GM19463 (cell line): ENCODE results near the gene GRAMD1B.

ENCODE experiments used
- ATAC-seq: cut with Tn5 transposase; IDR thresholded peaks from one replicate; pipeline ENCODE4 v1.9.1; 2021; ENCODE audit warnings: mild to moderate bottlenecking, moderate library complexity; ENCODE audit not compliant: unreplicated experiment

Gene GRAMD1B

GRCh38 chr11:123584737-123585136 is 154.7 kb downstream of the GRAMD1B start:
- ATAC-seq, result no peak

GRCh38 chr11:123585206-123585605 is 155.1 kb downstream of the GRAMD1B start:
- no peak for ATAC-seq

GRCh38 chr11:123585706-123586105 is 155.6 kb downstream of the GRAMD1B start:
- no peak for ATAC-seq

DNA sequence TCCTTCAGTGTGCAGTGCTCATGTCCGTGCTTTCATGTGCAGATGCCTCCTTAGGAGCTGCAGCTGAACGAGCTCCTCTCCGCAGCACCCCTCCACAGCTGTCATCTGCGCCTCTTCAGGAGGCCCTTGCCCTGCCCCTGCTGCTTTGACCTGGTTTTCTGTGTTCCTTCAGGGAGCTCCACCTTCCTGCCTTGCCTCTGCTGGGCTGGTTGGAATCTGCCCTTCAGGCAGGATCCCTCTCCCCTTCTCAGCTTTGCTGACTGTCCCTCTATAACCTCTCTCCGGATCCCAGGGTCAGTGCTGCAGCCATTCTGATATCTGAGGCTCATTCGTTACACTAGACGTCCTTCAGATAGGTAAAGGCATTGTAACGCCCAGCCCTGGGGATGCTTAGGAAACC is 156.5 kb downstream of the GRAMD1B start:
- no peak for ATAC-seq

DNA sequence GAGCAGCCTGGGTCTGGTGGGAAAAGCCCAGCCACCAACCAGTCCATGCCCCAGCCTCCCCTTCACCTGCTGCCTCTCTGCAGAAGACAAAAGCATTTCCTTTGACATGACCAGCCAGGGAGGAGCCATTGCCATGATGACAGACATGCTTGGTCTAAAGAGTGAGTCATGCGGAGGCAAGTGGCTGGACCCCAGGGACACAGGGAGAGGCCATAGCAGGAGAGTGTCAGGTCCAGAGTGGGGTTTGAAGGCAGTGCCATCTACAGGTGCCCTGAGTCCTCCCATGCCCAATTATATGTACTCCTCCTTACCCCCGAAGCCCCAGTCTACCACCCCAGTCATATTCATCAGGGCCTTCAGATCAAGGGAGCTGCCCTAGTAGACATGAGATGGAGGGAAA is 157.0 kb downstream of the GRAMD1B start:
- ATAC-seq, result no peak

- ATAC-seq, result no peak
Measured at GRCh38 chr11:123587559-123587958, 157.5 kb downstream of the GRAMD1B start.

- no peak for ATAC-seq
Measured at GRCh38 chr11:123588117-123588863, 158.2 kb downstream of the GRAMD1B start.

GRCh38 chr11:123588864-123589262 is 158.8 kb downstream of the GRAMD1B start:
- no peak for ATAC-seq

DNA sequence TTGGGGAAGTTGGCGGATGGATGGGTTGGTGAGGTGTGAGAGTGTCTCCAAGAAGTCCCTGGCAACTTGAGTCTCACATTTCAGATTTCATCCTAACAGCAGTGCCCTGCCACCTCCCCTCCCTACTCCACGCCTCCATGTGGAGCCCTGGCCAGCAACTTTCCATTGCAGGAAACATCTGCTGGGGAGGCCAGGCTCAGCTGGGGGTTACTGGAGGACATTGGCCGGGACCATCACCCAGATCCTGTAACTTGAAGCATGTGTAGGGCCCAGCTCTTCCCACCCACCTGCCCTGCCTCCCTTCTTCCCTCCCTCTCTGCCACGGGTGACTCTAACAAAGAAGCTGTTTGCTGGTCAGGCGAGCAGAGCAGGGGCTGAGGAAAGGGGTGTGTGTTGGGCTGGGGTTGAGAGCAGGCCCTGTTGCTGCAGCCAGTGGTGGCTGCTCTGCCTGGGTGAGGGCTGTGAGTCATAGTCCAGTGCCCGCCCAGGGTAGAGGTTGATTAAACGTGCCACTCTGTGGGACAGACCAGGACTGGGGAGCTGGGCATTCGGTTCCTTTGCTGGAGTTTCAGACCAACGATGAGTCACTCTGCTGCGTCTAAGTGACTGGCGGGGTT is 160.3 kb downstream of the GRAMD1B start:
- ATAC-seq, result no peak

DNA sequence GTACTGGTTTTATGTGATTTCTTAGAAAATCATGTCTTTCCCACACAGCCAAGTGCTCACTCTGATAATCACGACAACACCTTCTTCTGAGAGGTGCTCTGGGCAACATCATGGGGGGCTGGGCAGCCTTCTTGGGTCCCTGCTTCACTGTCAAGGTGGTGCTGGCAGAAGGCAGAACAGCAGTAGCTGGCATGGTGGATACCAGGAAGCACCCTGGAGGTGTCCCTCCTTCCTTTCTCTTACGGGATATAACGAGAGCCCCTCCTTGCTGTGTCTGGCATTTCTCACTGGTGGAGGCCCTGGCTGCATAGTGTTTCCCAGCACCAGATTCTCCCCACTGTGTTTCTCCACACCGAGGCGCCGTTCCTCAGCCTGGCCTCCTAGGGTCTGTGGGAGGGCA is 163.5 kb downstream of the GRAMD1B start:
- ATAC-seq, result no peak

DNA sequence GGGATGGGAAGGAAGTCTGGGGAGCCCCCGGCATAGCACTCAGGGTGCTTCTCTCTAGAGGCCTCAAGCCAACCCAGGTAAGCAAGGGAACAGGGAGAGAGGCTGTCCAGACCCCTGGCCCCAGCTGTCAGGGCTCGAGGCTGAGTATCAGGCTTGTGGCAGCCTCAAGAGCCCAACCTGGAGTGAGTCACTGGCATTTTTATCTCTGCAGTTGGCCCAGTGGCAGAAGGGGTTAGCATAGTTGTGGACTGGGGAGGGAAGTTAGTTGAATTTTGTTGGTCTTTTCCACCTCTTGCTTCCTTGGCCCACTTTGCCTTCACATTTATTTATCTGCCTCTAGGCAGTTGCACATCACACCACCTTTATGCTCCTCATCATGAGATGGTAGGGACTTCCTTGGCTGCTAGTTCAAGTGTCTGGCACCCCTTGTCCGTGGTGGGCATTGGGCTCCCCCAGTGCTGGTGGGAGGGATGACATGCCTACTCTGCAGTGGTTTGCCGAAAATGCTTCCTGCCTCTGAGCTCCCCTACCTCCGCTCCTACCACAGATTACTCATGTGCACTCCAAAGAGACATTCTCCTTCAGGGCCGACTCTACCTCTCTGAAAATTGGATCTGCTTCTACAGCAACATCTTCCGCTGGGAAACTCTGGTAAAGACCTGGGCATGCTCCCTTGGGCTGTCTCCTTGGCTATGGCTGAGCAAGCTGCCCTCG is 164.3 kb downstream of the GRAMD1B start:
- no peak for ATAC-seq

- no peak for ATAC-seq
Measured at GRCh38 chr11:123594921-123595320, 164.9 kb downstream of the GRAMD1B start.

DNA sequence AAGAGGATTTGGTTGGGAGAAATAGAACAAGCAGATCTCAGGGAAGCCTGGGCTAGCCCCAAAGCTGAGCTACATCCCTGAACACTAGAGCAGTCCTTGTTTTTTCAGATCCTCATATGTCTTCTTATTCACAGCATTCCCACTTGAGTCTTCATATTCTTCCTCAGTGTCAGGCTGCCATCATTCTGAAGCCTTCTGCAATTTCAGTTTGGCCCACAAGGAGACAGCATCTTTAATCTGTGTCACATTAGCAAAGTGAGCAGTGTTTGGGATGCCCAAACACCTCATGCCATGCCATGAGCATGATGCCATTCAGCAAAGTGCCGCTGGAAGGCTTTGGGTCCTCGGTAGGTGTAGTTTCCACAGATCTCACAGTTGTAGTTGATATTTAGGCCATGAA is 167.8 kb downstream of the GRAMD1B start:
- ATAC-seq, result no peak

DNA sequence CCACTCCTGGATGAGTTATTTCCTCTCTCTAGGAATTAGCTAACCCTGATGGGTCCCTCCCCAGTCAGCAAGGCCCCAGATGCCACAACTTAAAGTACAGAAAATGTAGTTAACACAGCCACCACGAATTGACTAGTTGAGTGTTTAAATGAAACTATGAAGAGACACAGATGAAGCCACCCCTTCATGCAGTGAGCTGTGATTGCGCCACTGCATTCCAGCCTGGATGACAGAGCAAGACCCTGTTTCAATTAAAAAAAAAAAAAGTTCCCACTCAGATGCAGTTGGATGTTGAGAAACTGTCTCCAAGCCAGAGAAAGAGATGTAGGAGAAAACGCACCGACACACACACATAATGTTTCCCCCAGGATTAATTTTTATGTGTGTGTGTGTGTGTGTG is 171.1 kb downstream of the GRAMD1B start:
- ATAC-seq, result no peak

GRCh38 chr11:123601743-123602142 is 171.7 kb downstream of the GRAMD1B start:
- ATAC-seq, result no peak

GRCh38 chr11:123603666-123604065 is 173.6 kb downstream of the GRAMD1B start:
- no peak for ATAC-seq

DNA sequence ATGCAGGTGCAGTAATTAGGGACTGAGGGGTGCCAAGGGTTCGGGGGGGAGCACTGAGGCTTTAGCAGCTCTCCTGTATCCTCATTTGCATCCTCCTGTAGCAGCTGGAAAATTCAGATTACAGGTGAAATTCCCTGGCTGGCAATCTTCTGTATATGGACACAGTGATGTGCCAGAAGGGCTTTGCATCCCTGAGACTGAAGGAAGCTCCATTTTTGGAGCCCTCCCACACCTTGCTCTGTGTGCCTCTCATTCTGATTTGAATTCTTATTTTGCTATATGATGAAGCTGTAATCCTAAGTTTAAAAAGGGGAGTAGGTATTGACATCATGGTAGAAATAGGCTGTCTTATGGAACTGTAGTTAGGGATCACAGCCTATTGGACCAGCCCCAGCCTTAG is 177.7 kb downstream of the GRAMD1B start:
- no peak for ATAC-seq

DNA sequence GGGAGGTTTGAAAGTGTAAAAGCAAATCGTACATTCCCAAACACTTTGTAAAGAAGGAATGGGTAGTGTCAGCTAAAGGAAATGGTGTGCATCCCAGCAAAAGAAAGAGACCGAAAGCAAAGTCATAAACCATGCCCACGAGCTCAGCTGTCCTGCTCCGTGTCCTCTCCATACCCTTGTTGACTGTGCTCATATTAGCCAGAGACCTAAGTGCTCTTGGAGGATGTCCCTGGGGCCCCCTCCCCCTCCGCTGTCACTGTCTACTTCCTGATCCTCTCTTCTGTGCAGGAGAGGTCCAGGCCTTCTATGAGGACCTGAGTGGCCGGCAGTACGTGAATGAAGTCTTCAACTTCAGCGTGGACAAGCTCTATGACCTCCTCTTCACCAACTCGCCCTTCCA is 178.3 kb downstream of the GRAMD1B start:
- no peak for ATAC-seq

- no peak for ATAC-seq
Measured at GRCh38 chr11:123608945-123609344, 178.9 kb downstream of the GRAMD1B start.

DNA sequence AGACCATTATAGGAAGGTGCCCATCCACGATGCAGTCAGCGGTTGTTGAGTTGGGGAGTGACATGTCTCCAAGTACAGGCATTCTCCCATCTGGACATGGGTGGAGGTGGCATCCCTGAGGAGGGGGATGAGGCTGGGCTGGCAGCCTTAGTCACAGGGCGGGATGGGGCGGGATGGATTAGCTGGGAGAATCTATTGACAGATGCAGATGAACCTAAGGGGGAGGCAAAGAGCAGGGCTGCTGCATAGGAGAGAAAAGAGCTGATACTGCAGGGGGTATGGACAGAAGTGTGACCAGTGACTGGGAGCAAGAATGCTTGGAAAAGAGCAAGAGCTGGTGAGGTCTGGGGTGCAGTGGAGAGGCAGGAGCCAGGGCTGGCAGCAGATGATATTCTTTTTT is 181.6 kb downstream of the GRAMD1B start:
- ATAC-seq, result no peak

DNA sequence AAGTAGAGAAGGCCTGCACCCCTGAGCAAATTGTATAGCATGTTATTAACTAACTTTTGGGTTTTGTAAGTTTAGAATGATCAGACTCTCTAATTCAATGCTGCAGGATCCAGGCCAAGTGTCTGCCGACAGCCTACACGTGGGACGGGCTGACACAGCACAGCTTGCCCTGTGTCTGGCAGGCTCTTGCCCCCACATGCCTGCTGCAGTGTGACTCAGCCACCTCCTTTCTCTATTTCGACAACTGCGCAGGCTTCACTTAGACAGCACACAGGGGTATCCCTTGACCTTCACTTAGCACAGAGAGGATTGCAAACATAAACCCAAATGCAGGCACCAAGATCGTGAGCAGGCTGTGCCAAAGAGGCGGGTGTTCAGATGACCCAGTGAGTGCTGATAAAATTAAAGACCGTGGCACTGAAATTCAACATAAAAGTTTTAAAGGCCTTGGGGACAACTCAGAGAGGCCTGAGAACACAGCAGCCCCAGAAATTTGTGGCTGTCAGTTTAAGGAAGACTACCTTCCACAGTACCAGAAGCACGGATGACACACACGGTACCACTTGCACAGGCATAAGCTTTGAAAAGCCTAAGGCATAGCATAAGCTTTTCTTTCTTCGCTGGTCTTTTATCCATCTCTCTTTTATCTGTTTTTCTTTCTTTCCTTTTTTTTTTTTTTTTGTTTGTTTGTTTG is 186.6 kb downstream of the GRAMD1B start:
- no peak for ATAC-seq

GRCh38 chr11:123622576-123622975 is 192.5 kb downstream of the GRAMD1B start:
- ATAC-seq, result no peak
